A673 (cell line): ENCODE data around the gene GLYATL1B.
"Not testable (repeated sequence)": the region's sequence is repeated elsewhere in the genome, so short reads cannot be mapped to it uniquely, and the experiment has no call there.

Experiments
- EZH2 ChIP-seq: fragments of 200-600 bp; sonication (generic); IDR thresholded peaks from 2 replicates; pipeline ENCODE4 v1.6.1; 2017; ENCODE audit warnings: borderline replicate concordance, low read depth, mild to moderate bottlenecking, mixed read lengths, antibody characterized with exemption, low read length; ENCODE audit not compliant: poor library complexity, severe bottlenecking
- TF ChIP-seq, protein P1 (sequence below): fragments of 300-800, 200-600 bp; sonication (generic); conservative IDR thresholded peaks from 2 replicates; pipeline ENCODE4 v1.5.1; 2017; ENCODE audit warnings: low read depth, mild to moderate bottlenecking, antibody characterized with exemption, low read length, moderate library complexity, mixed read lengths

GRCh38 chr11:59060096-59060495 lies 26.0 kb upstream of the GLYATL1B start:
- TF ChIP-seq, protein P1, sequence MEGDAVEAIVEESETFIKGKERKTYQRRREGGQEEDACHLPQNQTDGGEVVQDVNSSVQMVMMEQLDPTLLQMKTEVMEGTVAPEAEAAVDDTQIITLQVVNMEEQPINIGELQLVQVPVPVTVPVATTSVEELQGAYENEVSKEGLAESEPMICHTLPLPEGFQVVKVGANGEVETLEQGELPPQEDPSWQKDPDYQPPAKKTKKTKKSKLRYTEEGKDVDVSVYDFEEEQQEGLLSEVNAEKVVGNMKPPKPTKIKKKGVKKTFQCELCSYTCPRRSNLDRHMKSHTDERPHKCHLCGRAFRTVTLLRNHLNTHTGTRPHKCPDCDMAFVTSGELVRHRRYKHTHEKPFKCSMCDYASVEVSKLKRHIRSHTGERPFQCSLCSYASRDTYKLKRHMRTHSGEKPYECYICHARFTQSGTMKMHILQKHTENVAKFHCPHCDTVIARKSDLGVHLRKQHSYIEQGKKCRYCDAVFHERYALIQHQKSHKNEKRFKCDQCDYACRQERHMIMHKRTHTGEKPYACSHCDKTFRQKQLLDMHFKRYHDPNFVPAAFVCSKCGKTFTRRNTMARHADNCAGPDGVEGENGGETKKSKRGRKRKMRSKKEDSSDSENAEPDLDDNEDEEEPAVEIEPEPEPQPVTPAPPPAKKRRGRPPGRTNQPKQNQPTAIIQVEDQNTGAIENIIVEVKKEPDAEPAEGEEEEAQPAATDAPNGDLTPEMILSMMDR, result not testable (repeated sequence)
- TF ChIP-seq EZH2, result not testable (repeated sequence)
